Right renal cortex interstitium (tissue), 3 donors: ENCODE measurements around the gene CACNA2D3. TPM values are rescaled to one million over a fixed set of nuclear protein-coding genes. Genes with fewer than 3 reads are reported as not detected.

ENCODE experiments used
- DNase-seq, 3 donors: peaks; one replicate each; pipeline ENCODE4 v3.0.0-alpha.2; 2013; ENCODE audit warnings: low read depth in 3 of 3, low spot score in 2 of 3
- polyA plus RNA-seq, 3 donors: library from polyadenylated mRNA; unstranded; fragments of 120-200 nt; gene quantifications; one replicate each; pipeline ENCODE4 v1.2.1, GENCODE V29; 2013; ENCODE audit not compliant: insufficient read length in 3 of 3

Gene CACNA2D3
- polyA plus RNA-seq, 3 donors = 1.4 to 1.8 (median 1.6) TPM

GRCh38 chr3:54764911-54765310, 642.6 kb downstream of the CACNA2D3 start:
- DNase-seq = no peak

GRCh38 chr3:54771050-54771449, 648.7 kb downstream of the CACNA2D3 start:
- no peak for DNase-seq

- DNase-seq = no peak
These were observed 649.7 kb downstream of the CACNA2D3 start for GRCh38 chr3:54772051-54772450.

GRCh38 chr3:54772746-54773145, 650.4 kb downstream of the CACNA2D3 start:
- DNase-seq = no peak

- DNase-seq = no peak
These were observed 650.9 kb downstream of the CACNA2D3 start for GRCh38 chr3:54773271-54773670.

- no peak for DNase-seq
These were observed 654.2 kb downstream of the CACNA2D3 start for GRCh38 chr3:54776601-54777000.

- DNase-seq = no peak
These were observed 654.8 kb downstream of the CACNA2D3 start for GRCh38 chr3:54777141-54777540.

- no peak for DNase-seq
These were observed 658.0 kb downstream of the CACNA2D3 start for GRCh38 chr3:54780336-54780735.

GRCh38 chr3:54781728-54782127, 659.4 kb downstream of the CACNA2D3 start:
- DNase-seq = no peak

- DNase-seq = no peak
These were observed 661.3 kb downstream of the CACNA2D3 start for GRCh38 chr3:54783611-54784010.

GRCh38 chr3:54784021-54784420, 661.7 kb downstream of the CACNA2D3 start:
- no peak for DNase-seq

GRCh38 chr3:54785976-54786375, 663.6 kb downstream of the CACNA2D3 start:
- DNase-seq = no peak

GRCh38 chr3:54790051-54790450, 667.7 kb downstream of the CACNA2D3 start:
- no peak for DNase-seq

GRCh38 chr3:54791501-54792156, 669.3 kb downstream of the CACNA2D3 start:
- no peak for DNase-seq

GRCh38 chr3:54792584-54792983, 670.2 kb downstream of the CACNA2D3 start:
- no peak for DNase-seq

GRCh38 chr3:54793171-54793570, 670.8 kb downstream of the CACNA2D3 start:
- DNase-seq = no peak

- DNase-seq = no peak
These were observed 674.8 kb downstream of the CACNA2D3 start for GRCh38 chr3:54797111-54797510.

GRCh38 chr3:54800478-54800877, 678.1 kb downstream of the CACNA2D3 start:
- no peak for DNase-seq

GRCh38 chr3:54801977-54802376, 679.6 kb downstream of the CACNA2D3 start:
- no peak for DNase-seq

GRCh38 chr3:54810401-54810800, 688.0 kb downstream of the CACNA2D3 start:
- DNase-seq = no peak

GRCh38 chr3:54814224-54814623, 691.9 kb downstream of the CACNA2D3 start:
- DNase-seq = no peak

GRCh38 chr3:54817628-54818027, 695.3 kb downstream of the CACNA2D3 start:
- no peak for DNase-seq

- no peak for DNase-seq
These were observed 696.1 kb downstream of the CACNA2D3 start for GRCh38 chr3:54818486-54818885.
